Smooth muscle cell (in vitro differentiated cells): ENCODE results near the gene TRIM5. TPM values are rescaled to one million over a fixed set of nuclear protein-coding genes. Genes with fewer than 3 reads are reported as not detected.

Source experiments
- DNase-seq: peaks from one replicate; lab custom pipeline; 2025; ENCODE audit not compliant: unreplicated experiment; lab: John Stamatoyannopoulos, UW
- H2AFZ ChIP-seq: fragments of 200-600 bp; sonication (generic); 2 replicates; pipeline ENCODE4 v1.6.0; 2016; ENCODE audit warnings: antibody characterized with exemption, low read depth, mild to moderate bottlenecking
- H3F3A ChIP-seq: fragments of 200-600 bp; sonication (generic); 2 replicates; pipeline ENCODE4 v1.6.0; 2017; ENCODE audit warnings: antibody characterized with exemption, low read depth
- H3K27ac ChIP-seq: fragments of 200-600 bp; sonication (generic); 2 replicates; pipeline ENCODE4 v1.5.1; 2016; ENCODE audit warnings: low read depth, mild to moderate bottlenecking
- H3K27me3 ChIP-seq: fragments of 200-600 bp; sonication (generic); 2 replicates; pipeline ENCODE4 v1.6.1; 2016; ENCODE audit warnings: low read depth, mild to moderate bottlenecking
- H3K36me3 ChIP-seq: fragments of 200-600 bp; sonication (generic); 2 replicates; pipeline ENCODE4 v1.5.1; 2016; ENCODE audit warnings: low read depth
- H3K4me1 ChIP-seq: fragments of 200-600 bp; sonication (generic); 2 replicates; pipeline ENCODE4 v1.5.1; 2016; ENCODE audit warnings: low read depth
- H3K4me2 ChIP-seq: fragments of 200-600 bp; sonication (generic); 2 replicates; pipeline ENCODE4 v1.6.0; 2016; ENCODE audit warnings: mild to moderate bottlenecking
- H3K4me3 ChIP-seq: fragments of 200-600 bp; sonication (generic); 2 replicates; pipeline ENCODE4 v1.5.1; 2016; ENCODE audit warnings: mild to moderate bottlenecking
- H3K79me2 ChIP-seq: fragments of 200-600 bp; sonication (generic); 2 replicates; pipeline ENCODE4 v1.6.0; 2016; ENCODE audit warnings: low read depth, mild to moderate bottlenecking
- H3K9ac ChIP-seq: fragments of 200-600 bp; sonication (generic); 2 replicates; pipeline ENCODE4 v1.6.0; 2016; ENCODE audit warnings: low read depth
- H3K9me3 ChIP-seq: fragments of 200-600 bp; sonication (generic); replicated peaks from 2 replicates; pipeline ENCODE4 v1.5.1; 2016; ENCODE audit warnings: low read depth
- H4K20me1 ChIP-seq: fragments of 200-600 bp; sonication (generic); 2 replicates; pipeline ENCODE4 v1.6.0; 2016; ENCODE audit warnings: low read depth
- WGBS: methylation state at CpG from one replicate; pipeline ENCODE4 v1.1.7; 2016; ENCODE audit warnings: low lambda C conversion rate; 5-methylcytosine and 5-hydroxymethylcytosine counted together
- polyA plus RNA-seq: library from polyadenylated mRNA; unstranded; fragments of >200 nt; fragmentation: Nextera tagmentation; extraction: Ambion mirVana; gene quantifications from 2 replicates; pipeline ENCODE4 v1.2.1, GENCODE V29; 2016
- total RNA-seq: library from RNA; depleted of rRNA; stranded (reverse); fragments of >200 nt; gene quantifications from 2 replicates; pipeline ENCODE4 v1.2.3, GENCODE V29; 2014
- TF ChIP-seq, protein P1 (sequence below): fragments of 200-600 bp; sonication (generic); IDR thresholded peaks from 2 replicates; pipeline ENCODE4 v1.5.1; 2017; ENCODE audit warnings: borderline replicate concordance, mild to moderate bottlenecking, antibody characterized with exemption; ENCODE audit not compliant: insufficient read depth, poor library complexity, severe bottlenecking

TRIM5 gene
- total and polyA plus RNA-seq, 2 experiments from 2014 or later, result 16.4 to 27.6 TPM

DNA sequence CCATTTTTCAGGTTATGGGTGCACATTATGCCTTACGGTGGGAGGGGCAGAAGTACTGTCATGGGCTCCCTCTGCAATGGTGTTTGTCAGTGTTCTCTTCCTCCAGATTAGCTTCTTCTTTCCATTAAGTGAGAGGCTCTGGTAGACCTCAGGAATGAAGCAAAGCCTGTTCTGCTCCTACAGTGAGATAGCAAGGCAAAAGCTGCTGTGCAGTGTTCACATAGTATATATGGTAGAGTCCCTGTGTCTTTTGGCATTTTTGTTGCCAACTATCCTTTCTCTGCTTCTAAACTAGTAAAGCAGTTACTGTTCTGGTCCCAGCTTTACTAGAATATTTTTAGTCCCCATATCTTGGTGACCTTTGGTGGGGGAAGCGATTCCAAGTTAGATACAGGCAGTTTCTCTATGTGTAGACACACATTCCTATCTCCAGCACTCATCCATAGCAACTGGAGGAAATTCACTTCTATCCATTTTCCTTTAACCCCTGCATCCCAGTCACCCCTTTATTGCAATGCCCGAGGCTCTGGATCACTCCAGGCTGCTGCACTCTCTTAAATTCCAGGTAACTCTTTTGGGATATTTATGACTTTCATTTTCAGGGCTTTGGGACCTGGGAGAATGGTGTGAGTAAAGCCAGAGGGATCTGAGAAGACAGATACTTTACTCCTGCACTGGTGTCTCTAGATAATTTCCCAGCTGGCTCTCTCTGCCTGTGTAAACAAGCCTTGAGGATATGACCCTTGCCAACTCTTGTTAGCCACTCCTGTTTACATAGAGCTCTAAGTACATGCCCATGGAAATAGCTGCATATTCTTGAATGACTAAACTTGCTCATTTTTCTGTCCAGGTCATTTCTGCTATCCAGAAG lies 64.0 kb downstream of the TRIM5 start:
- Histone ChIP-seq H3K36me3 (no peaks in the 10 kb centered on the region), H3K27me3 (no peaks in the 10 kb centered on the region), H3K4me1 (peaks cover 14% of the 10 kb centered on the region), H2AFZ (peak overlapping the region; percentile 9), H3K4me2 (peak overlapping the region; percentile 67), H3K4me3 (peak overlapping the region; percentile 4), H4K20me1 (no peaks in the 10 kb centered on the region), H3K79me2 (no peaks in the 10 kb centered on the region), H3K9ac (peak overlapping the region; percentile 65), H3K9me3 (no peaks in the 10 kb centered on the region), H3F3A (peaks cover 12% of the 10 kb centered on the region), H3K27ac (peak overlapping the region; percentile 88)
- no peak for DNase-seq
- WGBS, result 14% methylated on average over 3 of the region's 3 CpGs
- TF ChIP-seq, protein P1, sequence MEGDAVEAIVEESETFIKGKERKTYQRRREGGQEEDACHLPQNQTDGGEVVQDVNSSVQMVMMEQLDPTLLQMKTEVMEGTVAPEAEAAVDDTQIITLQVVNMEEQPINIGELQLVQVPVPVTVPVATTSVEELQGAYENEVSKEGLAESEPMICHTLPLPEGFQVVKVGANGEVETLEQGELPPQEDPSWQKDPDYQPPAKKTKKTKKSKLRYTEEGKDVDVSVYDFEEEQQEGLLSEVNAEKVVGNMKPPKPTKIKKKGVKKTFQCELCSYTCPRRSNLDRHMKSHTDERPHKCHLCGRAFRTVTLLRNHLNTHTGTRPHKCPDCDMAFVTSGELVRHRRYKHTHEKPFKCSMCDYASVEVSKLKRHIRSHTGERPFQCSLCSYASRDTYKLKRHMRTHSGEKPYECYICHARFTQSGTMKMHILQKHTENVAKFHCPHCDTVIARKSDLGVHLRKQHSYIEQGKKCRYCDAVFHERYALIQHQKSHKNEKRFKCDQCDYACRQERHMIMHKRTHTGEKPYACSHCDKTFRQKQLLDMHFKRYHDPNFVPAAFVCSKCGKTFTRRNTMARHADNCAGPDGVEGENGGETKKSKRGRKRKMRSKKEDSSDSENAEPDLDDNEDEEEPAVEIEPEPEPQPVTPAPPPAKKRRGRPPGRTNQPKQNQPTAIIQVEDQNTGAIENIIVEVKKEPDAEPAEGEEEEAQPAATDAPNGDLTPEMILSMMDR, result no peak

DNA sequence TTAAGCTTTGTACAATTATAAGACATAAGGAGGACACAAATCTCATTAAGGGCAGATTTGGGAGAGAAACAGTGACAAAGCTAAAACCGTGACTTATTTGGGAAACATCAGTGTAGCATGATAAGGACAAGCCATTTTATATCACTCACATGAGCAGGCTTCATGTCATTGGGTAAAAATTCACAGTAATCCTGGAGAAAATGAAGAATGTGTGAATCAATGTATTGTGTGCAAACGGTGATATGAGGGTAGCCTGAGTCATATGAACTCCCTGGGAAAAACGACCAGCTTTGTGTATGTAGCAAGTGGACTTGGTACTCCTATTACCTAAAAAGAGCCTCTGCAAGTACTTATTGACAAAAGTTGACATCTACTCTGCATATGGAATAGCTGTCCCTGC lies 66.1 kb downstream of the TRIM5 start:
- H4K20me1 ChIP-seq, result no peaks in the 10 kb centered on the region
- H3K4me1 ChIP-seq, result peaks cover 12% of the 10 kb centered on the region
- H2AFZ ChIP-seq, result no peak overlapping the region
- H3K27ac ChIP-seq, result peak overlapping the region; percentile 88
- peak overlapping the region; percentile 32 for H3K9ac ChIP-seq
- no peak overlapping the region for H3K4me3 ChIP-seq
- H3K9me3 ChIP-seq, result no peaks in the 10 kb centered on the region
- peak overlapping the region; percentile 27 for H3K4me2 ChIP-seq
- no peaks in the 10 kb centered on the region for H3K36me3 ChIP-seq
- H3K79me2 ChIP-seq, result no peaks in the 10 kb centered on the region
- TF ChIP-seq, protein P1, result no peak
- WGBS, result 50% methylated on average over 3 of the region's 3 CpGs
- peaks cover 12% of the 10 kb centered on the region for H3F3A ChIP-seq
- DNase-seq, result no peak
- no peaks in the 10 kb centered on the region for H3K27me3 ChIP-seq

Other genes starting within 250 kb of the TRIM5 start
- not detected in 2 replicates for gene OR51I1, start 243.6 kb downstream of the TRIM5 start, total RNA-seq
- gene OR51I1, start 243.6 kb downstream of the TRIM5 start, polyA plus RNA-seq, result not detected in 2 replicates
- not detected in 2 replicates for gene OR51I2, start 235.8 kb downstream of the TRIM5 start, total RNA-seq
- not detected in 2 replicates for gene OR51I2, start 235.8 kb downstream of the TRIM5 start, polyA plus RNA-seq
- gene OR52D1, start 196.4 kb downstream of the TRIM5 start, total RNA-seq, result not detected in 2 replicates
- not detected in 2 replicates for gene OR52D1, start 196.4 kb downstream of the TRIM5 start, polyA plus RNA-seq
- 0.13 and 0.27 TPM in 2 replicates for gene UBQLN3, start 175.1 kb downstream of the TRIM5 start, total RNA-seq
- gene UBQLN3, start 175.1 kb downstream of the TRIM5 start, polyA plus RNA-seq, result 0.45 TPM in 1 of 2 replicates, not detected in the other
- gene UBQLNL, start 168.4 kb downstream of the TRIM5 start, total RNA-seq, result 0.31 and 0.58 TPM in 2 replicates
- gene UBQLNL, start 168.4 kb downstream of the TRIM5 start, polyA plus RNA-seq, result 0.14 TPM in 1 of 2 replicates, not detected in the other
- not detected in 2 replicates for gene OR52H1, start 136.5 kb downstream of the TRIM5 start, total RNA-seq
- not detected in 2 replicates for gene OR52H1, start 136.5 kb downstream of the TRIM5 start, polyA plus RNA-seq
- gene OR52B6, start 104.2 kb downstream of the TRIM5 start, total RNA-seq, result not detected in 2 replicates
- gene OR52B6, start 104.2 kb downstream of the TRIM5 start, polyA plus RNA-seq, result not detected in 2 replicates
- gene TRIM6, start 88.4 kb downstream of the TRIM5 start, total RNA-seq, result 5.6 and 10.0 TPM in 2 replicates
- 3.7 and 11.7 TPM in 2 replicates for gene TRIM6, start 88.4 kb downstream of the TRIM5 start, polyA plus RNA-seq
- 6.7 and 7.5 TPM in 2 replicates for gene TRIM34, start 60.1 kb downstream of the TRIM5 start, total RNA-seq
- 4.1 and 6.3 TPM in 2 replicates for gene TRIM34, start 60.1 kb downstream of the TRIM5 start, polyA plus RNA-seq
- gene TRIM22, start 4.7 kb upstream of the TRIM5 start, total RNA-seq, result 34.4 and 41.1 TPM in 2 replicates
- gene TRIM22, start 4.7 kb upstream of the TRIM5 start, polyA plus RNA-seq, result 26.1 and 33.4 TPM in 2 replicates
- not detected in 2 replicates for gene OR56B1, start 51.4 kb upstream of the TRIM5 start, total RNA-seq
- gene OR56B1, start 51.4 kb upstream of the TRIM5 start, polyA plus RNA-seq, result not detected in 2 replicates
- 0.40 and 1.9 TPM in 2 replicates for gene OR52N4, start 69.2 kb upstream of the TRIM5 start, total RNA-seq
- gene OR52N4, start 69.2 kb upstream of the TRIM5 start, polyA plus RNA-seq, result not detected in 2 replicates
- not detected in 2 replicates for gene OR52N5, start 98.3 kb upstream of the TRIM5 start, total RNA-seq
- gene OR52N5, start 98.3 kb upstream of the TRIM5 start, polyA plus RNA-seq, result not detected in 2 replicates
- not detected in 2 replicates for gene OR52N1, start 106.2 kb upstream of the TRIM5 start, total RNA-seq
- gene OR52N1, start 106.2 kb upstream of the TRIM5 start, polyA plus RNA-seq, result not detected in 2 replicates
- gene OR52N2, start 123.8 kb upstream of the TRIM5 start, total RNA-seq, result not detected in 2 replicates
- gene OR52N2, start 123.8 kb upstream of the TRIM5 start, polyA plus RNA-seq, result not detected in 2 replicates
- gene OR52E6, start 156.8 kb upstream of the TRIM5 start, total RNA-seq, result not detected in 2 replicates
- not detected in 2 replicates for gene OR52E6, start 156.8 kb upstream of the TRIM5 start, polyA plus RNA-seq
- not detected in 2 replicates for gene OR52E8, start 172.6 kb upstream of the TRIM5 start, total RNA-seq
- gene OR52E8, start 172.6 kb upstream of the TRIM5 start, polyA plus RNA-seq, result not detected in 2 replicates
- 0.22 TPM in 1 of 2 replicates, not detected in the other for gene OR52E4, start 195.6 kb upstream of the TRIM5 start, total RNA-seq
- not detected in 2 replicates for gene OR52E4, start 195.6 kb upstream of the TRIM5 start, polyA plus RNA-seq
- not detected in 2 replicates for gene OR52E5, start 208.1 kb upstream of the TRIM5 start, total RNA-seq
- not detected in 2 replicates for gene OR52E5, start 208.1 kb upstream of the TRIM5 start, polyA plus RNA-seq